Caco-2 (cell line): Measurements from ENCODE around the gene RIBC2. TPM values are rescaled to one million over a fixed set of nuclear protein-coding genes. Genes with fewer than 3 reads are reported as not detected.

Experiments
- BruUV-seq: library from RNA; stranded (reverse); fragments of 400-500 nt; replicated peaks from 2 replicates; lab custom pipeline; 2021; lab: Mats Ljungman, UMichigan
- CTCF ChIA-PET: fragments of 300-600 bp; sonication (Branson Sonifier 250); formaldehyde crosslinking; loops from one replicate; lab custom pipeline; 2022; ENCODE audit warnings: antibody characterized with exemption; lab: Charles Lee
- POLR2A ChIA-PET: fragments of 300-600 bp; sonication (Branson Sonifier 250); formaldehyde crosslinking; loops from one replicate; lab custom pipeline; 2022; ENCODE audit warnings: antibody characterized with exemption; lab: Charles Lee
- DNase-seq, 2 experiments: peaks; one replicate each; pipeline versions ENCODE4 v3.0.0 to v3.0.0-alpha.2; 2020 to 2022
- H3K27me3 ChIP-seq: replicated peaks from 2 replicates; pipeline ENCODE4 v1.6.0; 2011; ENCODE audit warnings: low read length; ENCODE audit not compliant: control insufficient read depth, insufficient read depth
- H3K36me3 ChIP-seq: 2 replicates; pipeline ENCODE4 v1.5.1; 2011; ENCODE audit warnings: low read length; ENCODE audit not compliant: control insufficient read depth, insufficient read depth
- H3K4me1 ChIP-seq: fragments of 250-450 bp; sonication (Bioruptor Pico); 2 replicates; pipeline ENCODE4 v1.5.1; 2020; ENCODE audit warnings: mild to moderate bottlenecking
- H3K4me3 ChIP-seq: 2 replicates; pipeline ENCODE4 v1.5.1; 2011; ENCODE audit warnings: low read depth, mild to moderate bottlenecking, control low read depth, low read length
- H3K9me3 ChIP-seq: fragments of 250-450 bp; sonication (Bioruptor Pico); 2 replicates; pipeline ENCODE4 v1.5.1; 2020; ENCODE audit warnings: mild to moderate bottlenecking, moderate library complexity
- H3K27ac Mint-ChIP-seq: one replicate; pipeline ENCODE4 v1.8.0; 2022; ENCODE audit warnings: mixed read lengths; ENCODE audit not compliant: unreplicated experiment
- H3K27me3 Mint-ChIP-seq: one replicate; pipeline ENCODE4 v1.8.0; 2022; ENCODE audit warnings: mixed read lengths; ENCODE audit not compliant: insufficient read depth, unreplicated experiment
- H3K36me3 Mint-ChIP-seq: one replicate; pipeline ENCODE4 v1.8.0; 2022; ENCODE audit warnings: mild to moderate bottlenecking, mixed read lengths; ENCODE audit not compliant: insufficient read depth, unreplicated experiment
- H3K4me1 Mint-ChIP-seq: one replicate; pipeline ENCODE4 v1.8.0; 2022; ENCODE audit warnings: low read depth, mixed read lengths; ENCODE audit not compliant: unreplicated experiment
- H3K4me3 Mint-ChIP-seq: one replicate; pipeline ENCODE4 v1.8.0; 2022; ENCODE audit warnings: mild to moderate bottlenecking, moderate library complexity, mixed read lengths; ENCODE audit not compliant: unreplicated experiment
- H3K9me3 Mint-ChIP-seq: one replicate; pipeline ENCODE4 v1.8.0; 2022; ENCODE audit warnings: mixed read lengths; ENCODE audit not compliant: unreplicated experiment
- CTCF ChIP-seq, 2 experiments: fragments of 200-600 bp in 1 of 2; IDR thresholded peaks; 1 replicate in 1 of 2; 2 replicates in 1 of 2; pipeline versions ENCODE4 v1.5.1 to v1.8.0; 2011 to 2022; ENCODE audit warnings: antibody characterized with exemption in 1 of 2, control low read depth in 1 of 2, inconsistent platforms in 1 of 2, low read depth in 1 of 2, low read length in 1 of 2, mild to moderate bottlenecking in 1 of 2, moderate library complexity in 1 of 2; ENCODE audit not compliant: insufficient read depth in 1 of 2, severe bottlenecking in 1 of 2, unreplicated experiment in 1 of 2
- intact Hi-C: fragments of 100-400 bp; cut with micrococcal nuclease; formaldehyde crosslinking; loops from one replicate; pipeline ENCODE4 v1.10.0; 2022; ENCODE audit not compliant: unreplicated experiment
- total RNA-seq: library from RNA; stranded (reverse); gene quantifications from 2 replicates; pipeline ENCODE4 v1.2.3, GENCODE V29; 2022

Gene RIBC2
- total RNA-seq, 1 experiment from 2014 or later, result 14.1 TPM

- Mint-ChIP-seq H3K4me3 (no peak overlapping the region), H3K4me1 (peaks cover 15% of the 10 kb centered on the region), H3K27ac (no peak overlapping the region), H3K9me3 (no peaks in the 10 kb centered on the region), H3K36me3 (no peaks in the 10 kb centered on the region), H3K27me3 (no peaks in the 10 kb centered on the region)
- Histone ChIP-seq H3K27me3 (no peaks in the 10 kb centered on the region), H3K4me3 (no peak overlapping the region), H3K4me1 (peaks cover 19% of the 10 kb centered on the region), H3K9me3 (no peaks in the 10 kb centered on the region), H3K36me3 (no peaks in the 10 kb centered on the region)
- ChIA-PET POLR2A (no interaction called here), CTCF (no interaction called here)
- BruUV-seq, result no TSS peak
- DNase-seq, result no peak
- TF ChIP-seq CTCF (IDR thresholded peaks at IDR 0.05; ENCODE audit: insufficient read depth in 1 of 2, low read depth in 1 of 2, low read length in 1 of 2, severe bottlenecking in 1 of 2, unreplicated experiment in 1 of 2), result no peak
- intact Hi-C loops, result no loop called here
These were observed 40.3 kb downstream of the RIBC2 start for GRCh38 chr22:45453764-45454163.

GRCh38 chr22:45454275-45454674 lies 40.8 kb downstream of the RIBC2 start:
- H3K4me1 ChIP-seq, result peaks cover 19% of the 10 kb centered on the region
- no peaks in the 10 kb centered on the region for H3K9me3 ChIP-seq
- POLR2A ChIA-PET, result no interaction called here
- H3K36me3 ChIP-seq, result no peaks in the 10 kb centered on the region
- H3K9me3 Mint-ChIP-seq, result no peaks in the 10 kb centered on the region
- H3K27me3 ChIP-seq, result no peaks in the 10 kb centered on the region
- H3K4me1 Mint-ChIP-seq, result peaks cover 15% of the 10 kb centered on the region
- no peak overlapping the region for H3K4me3 Mint-ChIP-seq
- no peak for DNase-seq
- no peak overlapping the region for H3K4me3 ChIP-seq
- BruUV-seq, result no TSS peak
- CTCF ChIA-PET, result no interaction called here
- TF ChIP-seq CTCF (IDR thresholded peaks at IDR 0.05; ENCODE audit: insufficient read depth in 1 of 2, low read depth in 1 of 2, low read length in 1 of 2, severe bottlenecking in 1 of 2, unreplicated experiment in 1 of 2), result no peak
- no peaks in the 10 kb centered on the region for H3K36me3 Mint-ChIP-seq
- no peak overlapping the region for H3K27ac Mint-ChIP-seq
- H3K27me3 Mint-ChIP-seq, result no peaks in the 10 kb centered on the region
- intact Hi-C loops, result no loop called here

GRCh38 chr22:45455212-45455611 lies 41.7 kb downstream of the RIBC2 start:
- CTCF ChIA-PET, result no interaction called here
- Histone ChIP-seq H3K9me3 (no peaks in the 10 kb centered on the region), H3K27me3 (no peaks in the 10 kb centered on the region), H3K4me3 (no peak overlapping the region), H3K4me1 (peaks cover 19% of the 10 kb centered on the region), H3K36me3 (no peaks in the 10 kb centered on the region)
- POLR2A ChIA-PET, result no interaction called here
- Mint-ChIP-seq H3K27ac (peak overlapping the region; percentile 9), H3K4me3 (no peak overlapping the region), H3K9me3 (no peaks in the 10 kb centered on the region), H3K36me3 (no peaks in the 10 kb centered on the region), H3K4me1 (peaks cover 15% of the 10 kb centered on the region), H3K27me3 (no peaks in the 10 kb centered on the region)
- no TSS peak for BruUV-seq
- DNase-seq, result no peak
- intact Hi-C loops, result no loop called here
- TF ChIP-seq CTCF (IDR thresholded peaks at IDR 0.05; ENCODE audit: insufficient read depth in 1 of 2, low read depth in 1 of 2, low read length in 1 of 2, severe bottlenecking in 1 of 2, unreplicated experiment in 1 of 2), result no peak
